Thymus (tissue), 11 donors: Measurements from ENCODE around the gene SDF2L1. TPM values are rescaled to one million over a fixed set of nuclear protein-coding genes. Genes with fewer than 3 reads are reported as not detected.
"Not testable (repeated sequence)": the region's sequence is repeated elsewhere in the genome, so short reads cannot be mapped to it uniquely, and the experiment has no call there.

Experiments used
- DNase-seq, 9 donors: peaks; one replicate each; pipeline ENCODE4 v3.0.0-alpha.2; 2013; ENCODE audit warnings: low spot score in 9 of 9, low read depth in 6 of 9, missing footprints in 1 of 9
- H3K27ac ChIP-seq, 2 donors: one replicate each; pipeline ENCODE4 v1.5.1; 2013; ENCODE audit warnings: control low read depth in 1 of 2, low read depth in 1 of 2, low read length in 1 of 2, mild to moderate bottlenecking in 1 of 2, moderate library complexity in 1 of 2
- H3K27me3 ChIP-seq, 2 donors: one replicate each; pipeline ENCODE4 v1.5.1; 2013; ENCODE audit warnings: low read length in 1 of 2; ENCODE audit not compliant: control insufficient read depth in 2 of 2, insufficient read depth in 1 of 2
- H3K36me3 ChIP-seq, 2 donors: one replicate each; pipeline ENCODE4 v1.5.1; 2013; ENCODE audit warnings: low read length in 1 of 2, mild to moderate bottlenecking in 1 of 2, moderate library complexity in 1 of 2; ENCODE audit not compliant: control insufficient read depth in 2 of 2, insufficient read depth in 2 of 2
- H3K4me1 ChIP-seq, 2 donors: one replicate each; pipeline ENCODE4 v1.5.1; 2013; ENCODE audit warnings: low read length in 2 of 2; ENCODE audit not compliant: control insufficient read depth in 2 of 2, insufficient read depth in 2 of 2
- H3K4me3 ChIP-seq, 2 donors: one replicate each; pipeline ENCODE4 v1.5.1; 2013; ENCODE audit warnings: low read length in 2 of 2, control low read depth in 1 of 2, mild to moderate bottlenecking in 1 of 2
- H3K9me3 ChIP-seq, 2 donors: one replicate each; pipeline ENCODE4 v1.5.1; 2013; ENCODE audit warnings: low read length in 1 of 2, mild to moderate bottlenecking in 1 of 2; ENCODE audit not compliant: control insufficient read depth in 2 of 2, insufficient read depth in 1 of 2
- WGBS: extraction: QIAGEN DNeasy Blood & Tissue Kit; methylation state at CpG from one replicate; pipeline ENCODE4 v1.1.7; 2013; 5-methylcytosine and 5-hydroxymethylcytosine counted together
- polyA plus RNA-seq: library from polyadenylated mRNA; stranded (reverse); fragments of 200-250 nt; gene quantifications from one replicate; pipeline ENCODE4 v1.2.3, GENCODE V29; 2013
- total RNA-seq: library from RNA; stranded (reverse); fragments of 120-200 nt; gene quantifications from one replicate; pipeline ENCODE4 v1.2.4, GENCODE V29; 2013
- donor health status: healthy.

Gene SDF2L1
- total and polyA plus RNA-seq, 2 donors: 21.7 to 22.8 TPM

DNA sequence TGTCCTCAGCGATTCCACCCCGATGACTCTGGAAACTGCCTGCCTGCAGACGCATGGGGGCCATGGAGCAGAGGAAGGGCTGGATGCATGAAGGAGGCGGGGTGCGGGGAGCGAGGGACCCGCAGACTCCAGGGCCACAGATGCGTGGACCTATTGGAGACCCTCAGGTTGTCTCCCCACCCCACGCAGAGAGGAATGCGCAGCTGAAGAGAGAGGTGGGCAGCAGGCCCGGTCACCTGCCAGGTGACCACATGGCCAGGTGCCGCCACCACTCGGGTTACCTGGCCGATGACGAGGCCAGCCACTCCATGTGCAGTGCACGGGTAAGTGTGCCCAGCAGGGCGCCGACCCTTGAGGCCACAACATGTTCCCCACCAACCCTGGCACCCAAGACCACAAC is 9.2 kb upstream of the SDF2L1 start:
- H3K4me1 ChIP-seq: peaks cover 11 to 22% of the 10 kb centered on the region in 2 donors
- 86% methylated on average over 18 of the region's 18 CpGs for WGBS
- peak overlapping the region; percentile 3 to 72 for H3K27ac ChIP-seq
- H3K36me3 ChIP-seq: peaks cover 7% of the 10 kb centered on the region in 2 donors
- no peaks in the 10 kb centered on the region for H3K27me3 ChIP-seq
- H3K9me3 ChIP-seq: peaks cover 0 to 9% of the 10 kb centered on the region in 2 donors
- no peak for DNase-seq
- no peak overlapping the region for H3K4me3 ChIP-seq

GRCh38 chr22:21633481-21633880 is 8.6 kb upstream of the SDF2L1 start:
- peaks cover 1 to 2% of the 10 kb centered on the region in 2 donors for H3K36me3 ChIP-seq
- no peak overlapping the region for H3K4me3 ChIP-seq
- no peak for DNase-seq
- H3K4me1 ChIP-seq: peaks cover 10 to 17% of the 10 kb centered on the region in 2 donors
- peaks cover 0 to 9% of the 10 kb centered on the region in 2 donors for H3K9me3 ChIP-seq
- 98% methylated on average over 4 of the region's 4 CpGs for WGBS
- H3K27me3 ChIP-seq: no peaks in the 10 kb centered on the region
- H3K27ac ChIP-seq: no peak overlapping the region

GRCh38 chr22:21634081-21634480 is 8.0 kb upstream of the SDF2L1 start:
- 97% methylated on average over 16 of the region's 16 CpGs for WGBS
- Histone ChIP-seq H3K4me3 (no peak overlapping the region), H3K4me1 (peaks cover 4 to 12% of the 10 kb centered on the region in 2 donors), H3K27ac (no peak overlapping the region), H3K27me3 (no peaks in the 10 kb centered on the region), H3K9me3 (peaks cover 0 to 9% of the 10 kb centered on the region in 2 donors), H3K36me3 (no peaks in the 10 kb centered on the region)
- no peak for DNase-seq

DNA sequence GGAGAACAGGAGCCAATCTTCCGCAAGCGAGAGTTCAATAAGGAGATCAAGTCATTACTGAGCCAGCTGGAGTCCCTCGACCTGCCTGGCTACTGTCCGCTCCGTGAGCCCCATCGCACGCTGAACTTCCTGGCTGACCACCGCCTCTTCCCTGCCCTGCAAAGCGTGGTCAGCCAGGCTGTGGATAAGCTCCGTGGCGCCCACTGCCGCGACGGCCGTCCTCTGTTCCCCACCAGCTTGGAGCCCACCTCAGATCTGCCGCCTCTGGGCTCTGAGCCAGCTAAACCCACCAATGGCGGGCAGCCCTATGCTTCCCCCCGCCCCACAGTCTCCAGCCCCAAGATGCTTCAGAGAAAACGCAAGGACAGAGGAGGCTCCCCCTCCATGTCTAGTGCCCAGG is 7.3 kb upstream of the SDF2L1 start:
- Histone ChIP-seq H3K9me3 (peaks cover 0 to 9% of the 10 kb centered on the region in 2 donors), H3K27ac (no peak overlapping the region), H3K4me1 (peaks cover 3 to 11% of the 10 kb centered on the region in 2 donors), H3K4me3 (no peak overlapping the region), H3K36me3 (no peaks in the 10 kb centered on the region), H3K27me3 (no peaks in the 10 kb centered on the region)
- WGBS: 91% methylated on average over 19 of the region's 19 CpGs
- DNase-seq: no peak

DNA sequence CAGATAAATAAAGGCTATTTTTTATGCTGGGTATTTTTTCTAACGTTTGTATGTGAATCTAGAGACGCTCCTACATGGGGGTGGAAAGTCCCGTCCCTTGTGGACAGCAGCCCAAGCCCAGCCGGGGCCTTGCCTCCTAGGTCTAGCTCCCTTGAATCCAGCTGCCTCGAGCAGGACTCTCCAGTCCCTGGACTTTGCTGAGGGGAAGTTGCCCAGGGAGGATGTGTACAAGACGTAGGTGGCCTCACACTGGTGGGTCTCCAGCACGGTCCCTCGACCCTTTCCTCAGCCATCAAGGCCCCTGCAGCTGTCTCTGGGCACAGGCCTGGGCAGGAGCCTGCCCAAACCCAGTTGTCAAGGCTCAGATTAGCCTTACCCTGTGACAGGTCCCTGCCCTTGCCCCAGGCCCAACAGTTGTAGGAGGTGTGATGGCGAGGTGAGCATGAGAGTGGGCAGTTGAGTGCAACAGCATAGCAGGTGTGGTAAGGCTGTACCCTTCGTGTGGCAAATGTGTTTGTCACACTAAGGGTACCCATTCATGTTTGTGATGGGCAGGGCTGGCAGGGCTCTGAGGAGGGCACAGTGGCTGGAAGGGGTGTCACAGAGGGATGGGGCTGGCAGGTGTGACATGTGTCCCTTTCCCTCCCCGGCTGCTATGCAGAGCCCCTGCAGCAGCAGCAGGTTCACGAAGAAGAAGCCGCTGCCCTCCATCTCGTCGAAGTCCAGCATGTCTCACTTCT is 6.2 kb upstream of the SDF2L1 start:
- WGBS: 94% methylated on average over 15 of the region's 15 CpGs
- Histone ChIP-seq H3K27me3 (peaks cover 3 to 4% of the 10 kb centered on the region in 2 donors), H3K36me3 (no peaks in the 10 kb centered on the region), H3K4me3 (no peak overlapping the region), H3K27ac (no peak overlapping the region), H3K4me1 (peaks cover 3 to 7% of the 10 kb centered on the region in 2 donors), H3K9me3 (peaks cover 0 to 9% of the 10 kb centered on the region in 2 donors)
- DNase-seq: no peak

- Histone ChIP-seq H3K4me3 (no peak overlapping the region), H3K9me3 (peaks cover 0 to 9% of the 10 kb centered on the region in 2 donors), H3K27me3 (peaks cover 5 to 8% of the 10 kb centered on the region in 2 donors), H3K4me1 (peaks cover 9 to 13% of the 10 kb centered on the region in 2 donors), H3K36me3 (no peaks in the 10 kb centered on the region), H3K27ac (no peak overlapping the region)
- 95% methylated on average over 17 of the region's 17 CpGs for WGBS
- DNase-seq: no peak
These were observed 5.4 kb upstream of the SDF2L1 start for GRCh38 chr22:21636629-21637218.

GRCh38 chr22:21637450-21637849 is 4.7 kb upstream of the SDF2L1 start:
- 94% methylated on average over 2 of the region's 2 CpGs for WGBS
- not testable (repeated sequence) for DNase-seq, H3K4me3 ChIP-seq, H3K36me3 ChIP-seq, H3K27me3 ChIP-seq, H3K27ac ChIP-seq, H3K9me3 ChIP-seq
- H3K4me1 ChIP-seq: peaks cover 10 to 12% of the 10 kb centered on the region in 2 donors

GRCh38 chr22:21639359-21639758 is 2.7 kb upstream of the SDF2L1 start:
- no peak for DNase-seq
- Histone ChIP-seq H3K9me3 (no peaks in the 10 kb centered on the region), H3K27ac (no peak overlapping the region), H3K36me3 (peaks cover 7 to 10% of the 10 kb centered on the region in 2 donors), H3K27me3 (peaks cover 5 to 8% of the 10 kb centered on the region in 2 donors), H3K4me3 (no peak overlapping the region), H3K4me1 (peaks cover 15 to 17% of the 10 kb centered on the region in 2 donors)
- 93% methylated on average over 4 of the region's 4 CpGs for WGBS

DNA sequence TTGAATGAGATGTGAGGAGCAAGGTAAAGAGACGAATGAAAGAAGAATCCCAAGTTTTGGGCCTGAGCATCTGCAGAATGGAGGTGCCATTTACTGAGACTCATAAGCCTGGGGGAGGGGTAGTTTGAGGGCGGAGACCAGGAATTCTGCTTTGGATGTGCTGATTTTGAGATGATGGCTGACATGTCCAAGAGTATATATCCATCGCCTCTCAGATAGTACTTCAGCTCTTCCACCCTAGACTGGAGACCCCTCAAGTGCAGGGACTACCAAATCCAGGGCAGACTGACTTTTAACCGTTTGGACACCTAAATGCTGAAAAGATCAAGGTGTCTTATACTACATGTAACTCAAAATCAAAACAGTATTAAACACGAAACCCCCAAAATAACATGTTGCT is 1.3 kb upstream of the SDF2L1 start:
- Histone ChIP-seq H3K36me3 (peaks cover 7 to 15% of the 10 kb centered on the region in 2 donors), H3K4me1 (peaks cover 15 to 17% of the 10 kb centered on the region in 2 donors), H3K27me3 (peaks cover 5 to 8% of the 10 kb centered on the region in 2 donors), H3K9me3 (no peaks in the 10 kb centered on the region), H3K4me3 (no peak overlapping the region), H3K27ac (no peak overlapping the region)
- DNase-seq: no peak
- 95% methylated on average over 5 of the region's 5 CpGs for WGBS
